ENCODE results near the gene PCP4L1. TPM values are rescaled to one million over a fixed set of nuclear protein-coding genes. Genes with fewer than 3 reads are reported as not detected.

Gene PCP4L1
- total and polyA plus RNA-seq, 4 donors: 3.6 to 9.3 (median 6.3) TPM

DNA sequence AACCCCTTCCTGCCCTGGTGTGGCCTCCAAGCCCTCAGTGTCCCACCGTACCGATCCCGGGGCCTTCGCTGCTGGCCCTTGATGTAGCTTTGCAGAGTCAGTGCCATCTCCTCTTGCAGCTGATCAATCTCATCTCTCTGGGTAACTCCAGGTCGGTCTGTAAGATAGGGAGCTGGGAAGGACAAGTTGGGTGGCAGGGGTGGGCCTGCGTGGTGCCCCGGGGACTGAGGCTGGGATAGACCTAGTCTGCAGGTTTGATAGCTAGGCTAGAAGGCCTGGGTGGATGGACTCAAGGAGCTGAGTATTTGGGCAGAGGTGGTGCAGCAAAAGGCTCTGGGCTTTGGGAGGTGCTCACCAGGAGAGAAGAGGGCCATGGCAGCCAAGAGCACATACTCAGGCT, 27.8 kb upstream of the PCP4L1 start:
- Histone ChIP-seq H3K4me3 (no peak overlapping the region), H3K36me3 (ENCODE audit: control insufficient read depth in 4 of 4, insufficient read depth in 4 of 4, low read length in 4 of 4) (peaks cover 11 to 24% (median 13%) of the 10 kb centered on the region in 4 donors), H3K4me1 (ENCODE audit: control insufficient read depth in 5 of 5, insufficient read depth in 5 of 5, low read length in 5 of 5) (peaks cover 0 to 14% (median 3%) of the 10 kb centered on the region in 5 donors), H3K9me3 (ENCODE audit: control insufficient read depth in 4 of 4, insufficient read depth in 3 of 4, low read length in 3 of 4) (no peaks in the 10 kb centered on the region), H3K27me3 (ENCODE audit: control insufficient read depth in 3 of 3, insufficient read depth in 3 of 3, low read length in 2 of 3) (peaks cover 0 to 3% (median 0%) of the 10 kb centered on the region in 3 donors), H3K27ac (ENCODE audit: low read depth in 1 of 2, low read length in 1 of 2) (no peak overlapping the region), H3K9ac (ENCODE audit: insufficient read depth in 1 of 2, low read length in 2 of 2) (no peak overlapping the region)
- TF ChIP-seq, protein P1, sequence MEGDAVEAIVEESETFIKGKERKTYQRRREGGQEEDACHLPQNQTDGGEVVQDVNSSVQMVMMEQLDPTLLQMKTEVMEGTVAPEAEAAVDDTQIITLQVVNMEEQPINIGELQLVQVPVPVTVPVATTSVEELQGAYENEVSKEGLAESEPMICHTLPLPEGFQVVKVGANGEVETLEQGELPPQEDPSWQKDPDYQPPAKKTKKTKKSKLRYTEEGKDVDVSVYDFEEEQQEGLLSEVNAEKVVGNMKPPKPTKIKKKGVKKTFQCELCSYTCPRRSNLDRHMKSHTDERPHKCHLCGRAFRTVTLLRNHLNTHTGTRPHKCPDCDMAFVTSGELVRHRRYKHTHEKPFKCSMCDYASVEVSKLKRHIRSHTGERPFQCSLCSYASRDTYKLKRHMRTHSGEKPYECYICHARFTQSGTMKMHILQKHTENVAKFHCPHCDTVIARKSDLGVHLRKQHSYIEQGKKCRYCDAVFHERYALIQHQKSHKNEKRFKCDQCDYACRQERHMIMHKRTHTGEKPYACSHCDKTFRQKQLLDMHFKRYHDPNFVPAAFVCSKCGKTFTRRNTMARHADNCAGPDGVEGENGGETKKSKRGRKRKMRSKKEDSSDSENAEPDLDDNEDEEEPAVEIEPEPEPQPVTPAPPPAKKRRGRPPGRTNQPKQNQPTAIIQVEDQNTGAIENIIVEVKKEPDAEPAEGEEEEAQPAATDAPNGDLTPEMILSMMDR (IDR thresholded peaks at IDR 0.05; ENCODE audit: control extremely low read depth, extremely low read depth): no peak
- 95 to 98% methylated on average over 7 of the region's 7 CpGs for WGBS, 2 donors
- no peak for ATAC-seq (ENCODE audit: insufficient read depth, low FRiP score)
- no peak for DNase-seq

GRCh38 chr1:161233102-161233501, 25.4 kb upstream of the PCP4L1 start:
- DNase-seq (no peak), ATAC-seq (ENCODE audit: insufficient read depth, low FRiP score) (no peak)
- TF ChIP-seq, protein P1 (IDR thresholded peaks at IDR 0.05; ENCODE audit: control extremely low read depth, extremely low read depth): no peak
- Histone ChIP-seq H3K4me1 (ENCODE audit: control insufficient read depth in 5 of 5, insufficient read depth in 5 of 5, low read length in 5 of 5) (no peaks in the 10 kb centered on the region), H3K4me3 (no peak overlapping the region), H3K9me3 (ENCODE audit: control insufficient read depth in 4 of 4, insufficient read depth in 3 of 4, low read length in 3 of 4) (no peaks in the 10 kb centered on the region), H3K27me3 (ENCODE audit: control insufficient read depth in 3 of 3, insufficient read depth in 3 of 3, low read length in 2 of 3) (peaks cover 0 to 3% (median 0%) of the 10 kb centered on the region in 3 donors), H3K9ac (ENCODE audit: insufficient read depth in 1 of 2, low read length in 2 of 2) (no peak overlapping the region), H3K36me3 (ENCODE audit: control insufficient read depth in 4 of 4, insufficient read depth in 4 of 4, low read length in 4 of 4) (peaks cover 6 to 22% (median 13%) of the 10 kb centered on the region in 4 donors), H3K27ac (ENCODE audit: low read depth in 1 of 2, low read length in 1 of 2) (no peak overlapping the region)
- WGBS, 2 donors: 85 to 86% methylated on average over 9 of the region's 9 CpGs

DNA sequence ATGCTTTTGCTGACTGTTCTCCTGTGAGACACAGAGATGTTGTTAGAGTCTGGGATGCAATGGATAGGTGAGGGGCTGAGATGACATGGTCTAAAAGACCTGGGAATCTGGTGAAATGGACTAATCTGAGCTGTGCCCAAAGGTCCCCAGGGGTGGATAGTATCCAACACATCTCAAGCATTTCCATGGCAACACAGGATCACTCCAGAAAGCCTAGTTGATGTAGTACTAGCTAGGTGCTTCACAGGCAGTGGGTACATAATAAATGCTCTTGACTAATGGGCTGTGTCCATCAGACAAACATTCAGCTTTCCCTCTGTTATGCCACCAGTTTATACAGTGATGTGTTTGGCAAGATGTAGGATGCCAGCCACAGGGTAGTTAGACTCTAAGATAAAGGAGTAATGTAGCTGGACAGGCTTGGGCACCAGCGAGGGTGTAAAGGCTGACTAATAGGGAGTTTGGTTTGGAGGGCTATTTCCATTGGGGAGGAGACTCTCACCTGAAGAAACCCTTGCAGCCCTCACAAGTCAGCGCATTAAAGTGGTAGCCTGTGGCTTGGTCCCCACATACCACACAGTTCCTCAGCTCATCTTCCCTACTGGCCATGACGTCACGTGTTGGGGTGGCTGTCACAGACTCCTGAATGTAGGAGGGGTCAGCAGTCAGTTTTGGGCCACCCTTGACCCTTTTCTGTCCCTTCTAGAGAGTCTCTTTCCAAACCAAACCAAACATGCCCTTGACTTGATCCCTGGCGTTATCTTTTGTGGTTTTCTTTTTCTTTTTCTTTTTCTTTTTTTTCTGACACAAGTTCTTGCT, 22.4 kb upstream of the PCP4L1 start:
- Histone ChIP-seq H3K36me3 (ENCODE audit: control insufficient read depth in 4 of 4, insufficient read depth in 4 of 4, low read length in 4 of 4) (no peaks in the 10 kb centered on the region), H3K27ac (ENCODE audit: low read depth in 1 of 2, low read length in 1 of 2) (no peak overlapping the region), H3K4me1 (ENCODE audit: control insufficient read depth in 5 of 5, insufficient read depth in 5 of 5, low read length in 5 of 5) (no peaks in the 10 kb centered on the region), H3K4me3 (no peak overlapping the region), H3K9me3 (ENCODE audit: control insufficient read depth in 4 of 4, insufficient read depth in 3 of 4, low read length in 3 of 4) (no peaks in the 10 kb centered on the region), H3K9ac (ENCODE audit: insufficient read depth in 1 of 2, low read length in 2 of 2) (no peak overlapping the region), H3K27me3 (ENCODE audit: control insufficient read depth in 3 of 3, insufficient read depth in 3 of 3, low read length in 2 of 3) (peaks cover 0 to 5% (median 0%) of the 10 kb centered on the region in 3 donors)
- TF ChIP-seq, protein P1 (IDR thresholded peaks at IDR 0.05; ENCODE audit: control extremely low read depth, extremely low read depth): no peak
- 76 to 81% methylated on average over 5 of the region's 5 CpGs for WGBS, 2 donors
- DNase-seq (no peak), ATAC-seq (ENCODE audit: insufficient read depth, low FRiP score) (no peak)
